Muscle of leg (tissue), 11 donors: ENCODE measurements around the gene ATG4A. TPM values are rescaled to one million over a fixed set of nuclear protein-coding genes. Genes with fewer than 3 reads are reported as not detected.

Experiments
- DNase-seq: peaks from one replicate; pipeline ENCODE4 v3.0.0; 2013
- H3K27ac ChIP-seq: one replicate; pipeline ENCODE4 v1.5.1; 2013; ENCODE audit warnings: mild to moderate bottlenecking, low read length, control low read depth
- H3K27me3 ChIP-seq: one replicate; pipeline ENCODE4 v1.6.1; 2013; ENCODE audit warnings: low read length; ENCODE audit not compliant: control insufficient read depth, insufficient read depth
- H3K36me3 ChIP-seq: one replicate; pipeline ENCODE4 v1.6.1; 2013; ENCODE audit warnings: low read length; ENCODE audit not compliant: control insufficient read depth, insufficient read depth
- H3K4me1 ChIP-seq: one replicate; pipeline ENCODE4 v1.6.1; 2013; ENCODE audit warnings: low read length; ENCODE audit not compliant: control insufficient read depth, insufficient read depth
- H3K4me3 ChIP-seq: one replicate; pipeline ENCODE4 v1.5.1; 2013; ENCODE audit warnings: low read length, control low read depth
- H3K9me3 ChIP-seq: replicated peaks from 2 replicates; pipeline ENCODE4 v1.6.1; 2013; ENCODE audit warnings: low read depth, low read length; ENCODE audit not compliant: control insufficient read depth
- WGBS: methylation state at CpG from one replicate; pipeline ENCODE4 v1.1.5; 2013; ENCODE audit warnings: missing lambda C conversion rate; ENCODE audit not compliant: insufficient coverage; 5-methylcytosine and 5-hydroxymethylcytosine counted together
- polyA plus RNA-seq, 8 donors: library from polyadenylated mRNA; unstranded; fragments of 120-200 nt; gene quantifications; one replicate each; pipeline versions ENCODE4 v1.2.1 to v1.2.3, GENCODE V29; 2013; ENCODE audit warnings: inconsistent platforms in 1 of 8, low replicate concordance in 1 of 8; ENCODE audit not compliant: insufficient read length in 8 of 8, insufficient read depth in 1 of 8
- total RNA-seq: library from RNA; stranded (reverse); fragments of 120-200 nt; gene quantifications from one replicate; pipeline ENCODE4 v1.2.4, GENCODE V29; 2013

ATG4A gene
- total and polyA plus RNA-seq, 9 donors: 15.6 to 23.8 (median 17.7) TPM

GRCh38 chrX:108134724-108135123, 43.1 kb downstream of the ATG4A start:
- Histone ChIP-seq H3K4me3 (no peak overlapping the region), H3K9me3 (peaks cover 2% of the 10 kb centered on the region), H3K27me3 (peaks cover 20% of the 10 kb centered on the region), H3K27ac (no peak overlapping the region), H3K4me1 (no peaks in the 10 kb centered on the region), H3K36me3 (peaks cover 18% of the 10 kb centered on the region)
- no peak for DNase-seq
- 60% methylated on average over 1 of the region's 1 CpG for WGBS

GRCh38 chrX:108138814-108139702, 47.5 kb downstream of the ATG4A start:
- 80% methylated on average over 1 of the region's 7 CpGs for WGBS
- no peak for DNase-seq
- no peaks in the 10 kb centered on the region for H3K4me1 ChIP-seq

GRCh38 chrX:108148524-108148923, 56.9 kb downstream of the ATG4A start:
- no peaks in the 10 kb centered on the region for H3K9me3 ChIP-seq
- DNase-seq: no peak
- H3K27ac ChIP-seq: no peak overlapping the region
- H3K4me1 ChIP-seq: no peaks in the 10 kb centered on the region
- no peak overlapping the region for H3K4me3 ChIP-seq
- H3K27me3 ChIP-seq: peaks cover 11% of the 10 kb centered on the region
- peaks cover 9% of the 10 kb centered on the region for H3K36me3 ChIP-seq

More at GRCh38 chrX:108138814-108139702, 47.5 kb downstream of the ATG4A start:
- no peak overlapping the region for H3K27ac ChIP-seq
- no peak overlapping the region for H3K4me3 ChIP-seq
- peaks cover 2% of the 10 kb centered on the region for H3K9me3 ChIP-seq
- H3K36me3 ChIP-seq: peaks cover 19% of the 10 kb centered on the region
- peaks cover 17% of the 10 kb centered on the region for H3K27me3 ChIP-seq

GRCh38 chrX:108156082-108156481, 64.5 kb downstream of the ATG4A start:
- H3K9me3 ChIP-seq: no peaks in the 10 kb centered on the region
- H3K4me3 ChIP-seq: no peak overlapping the region
- H3K36me3 ChIP-seq: peaks cover 5% of the 10 kb centered on the region
- 50% methylated on average over 1 of the region's 2 CpGs for WGBS
- peaks cover 34% of the 10 kb centered on the region for H3K27me3 ChIP-seq
- H3K27ac ChIP-seq: no peak overlapping the region
- H3K4me1 ChIP-seq: no peaks in the 10 kb centered on the region
- DNase-seq: no peak

- H3K9me3 ChIP-seq: no peaks in the 10 kb centered on the region
- peaks cover 39% of the 10 kb centered on the region for H3K27me3 ChIP-seq
- 89% methylated on average over 8 of the region's 8 CpGs for WGBS
- peaks cover 5% of the 10 kb centered on the region for H3K36me3 ChIP-seq
- DNase-seq: no peak
- no peaks in the 10 kb centered on the region for H3K4me1 ChIP-seq
- H3K27ac ChIP-seq: no peak overlapping the region
- no peak overlapping the region for H3K4me3 ChIP-seq
Measured at GRCh38 chrX:108156934-108157466, 65.4 kb downstream of the ATG4A start.

DNA sequence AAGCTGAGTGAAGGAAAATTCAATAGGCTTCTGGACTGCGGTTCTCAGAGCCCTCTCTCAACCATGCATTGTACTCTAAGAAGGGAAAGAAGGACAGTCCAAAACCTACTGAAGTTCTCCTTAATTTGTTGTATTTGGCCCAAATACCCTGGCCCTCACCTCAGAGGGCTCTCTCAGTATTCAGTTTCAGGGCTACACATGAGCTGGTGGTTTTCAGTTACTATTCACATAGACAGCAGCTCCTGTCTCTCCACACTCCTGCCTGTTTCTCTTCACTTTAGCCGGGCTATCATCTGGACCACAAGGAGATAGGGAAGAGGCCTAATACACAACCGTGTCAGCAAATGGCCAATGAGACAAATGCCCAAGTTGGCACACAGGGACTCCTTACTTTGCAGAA, 66.0 kb downstream of the ATG4A start:
- Histone ChIP-seq H3K4me1 (no peaks in the 10 kb centered on the region), H3K36me3 (peaks cover 2% of the 10 kb centered on the region), H3K27ac (no peak overlapping the region), H3K27me3 (peaks cover 36% of the 10 kb centered on the region), H3K4me3 (no peak overlapping the region), H3K9me3 (no peaks in the 10 kb centered on the region)
- 79% methylated on average over 2 of the region's 3 CpGs for WGBS
- no peak for DNase-seq

GRCh38 chrX:108159028-108159670, 67.6 kb downstream of the ATG4A start:
- WGBS: 85% methylated on average over 11 of the region's 11 CpGs
- H3K27ac ChIP-seq: no peak overlapping the region
- no peaks in the 10 kb centered on the region for H3K36me3 ChIP-seq
- H3K4me3 ChIP-seq: no peak overlapping the region
- DNase-seq: no peak
- H3K4me1 ChIP-seq: no peaks in the 10 kb centered on the region
- H3K27me3 ChIP-seq: peaks cover 40% of the 10 kb centered on the region
- no peaks in the 10 kb centered on the region for H3K9me3 ChIP-seq

DNA sequence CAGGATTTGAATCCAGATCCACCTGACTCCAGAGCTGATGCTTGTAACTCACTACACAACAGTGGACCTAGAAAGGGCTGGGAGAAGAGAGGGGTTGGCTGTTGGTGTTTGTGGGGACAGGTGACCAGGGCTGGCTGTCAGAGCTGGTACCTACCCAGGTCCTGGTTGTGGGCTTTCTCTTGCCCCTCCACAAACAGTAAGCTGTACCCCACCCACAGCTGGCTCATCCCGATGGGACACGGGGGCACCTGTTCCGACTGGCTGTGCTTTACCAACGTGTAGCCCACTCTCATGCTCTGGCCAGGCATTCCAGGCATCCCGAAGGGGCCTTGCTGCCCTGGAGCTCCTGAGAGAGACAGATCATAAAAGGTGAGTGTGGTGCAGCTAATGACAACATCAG, 68.7 kb downstream of the ATG4A start:
- Histone ChIP-seq H3K4me3 (no peak overlapping the region), H3K27me3 (peaks cover 45% of the 10 kb centered on the region), H3K27ac (no peak overlapping the region), H3K4me1 (no peaks in the 10 kb centered on the region), H3K9me3 (no peaks in the 10 kb centered on the region), H3K36me3 (no peaks in the 10 kb centered on the region)
- no peak for DNase-seq
- WGBS: 73% methylated on average over 3 of the region's 5 CpGs

DNA sequence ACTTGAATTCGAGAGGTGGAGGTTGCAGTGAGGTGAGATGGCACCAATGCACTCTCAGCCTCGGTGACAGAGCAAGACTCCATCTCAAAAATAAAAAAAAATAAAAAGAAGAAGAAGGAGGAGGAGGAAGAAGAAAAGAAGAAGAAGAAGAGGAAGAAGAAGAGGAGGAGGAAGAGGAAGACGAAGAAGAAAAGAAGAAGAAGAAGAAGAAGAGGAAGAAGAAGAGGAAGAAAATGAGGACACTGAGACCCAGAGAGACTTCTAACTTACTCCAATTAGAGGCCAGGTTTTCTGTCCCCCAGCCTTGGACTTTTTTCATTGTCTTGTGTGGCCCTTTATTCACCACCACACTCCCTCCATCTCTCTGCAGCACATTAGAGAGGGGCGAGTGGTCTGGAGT, 70.7 kb downstream of the ATG4A start:
- Histone ChIP-seq H3K36me3 (no peaks in the 10 kb centered on the region), H3K4me1 (no peaks in the 10 kb centered on the region), H3K9me3 (no peaks in the 10 kb centered on the region), H3K4me3 (no peak overlapping the region), H3K27me3 (peaks cover 42% of the 10 kb centered on the region), H3K27ac (no peak overlapping the region)
- 70% methylated on average over 1 of the region's 4 CpGs for WGBS
- no peak for DNase-seq

DNA sequence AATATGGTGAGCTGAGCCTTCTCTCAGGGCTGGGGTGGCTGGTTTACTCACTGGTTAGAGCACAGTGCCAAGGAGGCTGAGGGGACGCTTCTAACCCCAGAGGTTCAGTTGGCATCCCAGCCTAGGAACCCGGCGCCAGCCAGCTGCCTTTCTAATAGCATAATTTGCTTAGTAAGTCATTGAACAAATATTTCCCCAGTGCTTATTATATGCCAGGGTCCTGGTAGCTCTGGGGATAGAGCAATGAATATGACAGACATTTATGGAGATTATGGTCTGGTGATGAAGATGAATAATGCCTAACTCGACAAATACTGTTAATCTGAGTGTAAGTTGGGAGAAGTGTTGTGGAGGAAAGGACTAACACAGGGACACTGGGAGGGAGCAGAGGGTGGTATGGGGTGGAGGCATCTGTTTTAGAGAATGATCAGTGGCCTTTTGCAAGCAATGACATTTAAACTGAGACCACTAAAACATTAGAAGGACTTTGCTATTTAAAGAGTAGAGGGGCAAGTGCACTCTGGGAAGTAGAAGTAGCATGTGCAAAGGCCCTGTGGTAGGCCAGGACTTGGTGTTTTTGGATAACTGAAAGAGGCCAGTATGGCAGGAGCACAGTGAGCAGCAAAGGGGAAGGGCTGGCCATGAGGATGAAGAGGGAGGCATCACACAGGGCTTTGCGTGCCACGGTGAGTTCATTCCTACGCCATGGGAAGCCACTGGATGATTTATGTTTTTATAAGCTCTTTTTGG, 71.9 kb downstream of the ATG4A start:
- WGBS: 91% methylated on average over 4 of the region's 7 CpGs
- H3K27me3 ChIP-seq: peaks cover 35% of the 10 kb centered on the region

More for the DNA sequence above, 71.9 kb downstream of the ATG4A start:
- H3K27ac ChIP-seq: no peak overlapping the region
- no peak overlapping the region for H3K4me3 ChIP-seq
- no peaks in the 10 kb centered on the region for H3K36me3 ChIP-seq
- H3K4me1 ChIP-seq: no peaks in the 10 kb centered on the region
- H3K9me3 ChIP-seq: no peaks in the 10 kb centered on the region
- DNase-seq: no peak
